ENCODE results near the gene CCBE1.
"Not testable (repeated sequence)": the region's sequence is repeated elsewhere in the genome, so short reads cannot be mapped to it uniquely, and the experiment has no call there.

CCBE1 gene

DNA sequence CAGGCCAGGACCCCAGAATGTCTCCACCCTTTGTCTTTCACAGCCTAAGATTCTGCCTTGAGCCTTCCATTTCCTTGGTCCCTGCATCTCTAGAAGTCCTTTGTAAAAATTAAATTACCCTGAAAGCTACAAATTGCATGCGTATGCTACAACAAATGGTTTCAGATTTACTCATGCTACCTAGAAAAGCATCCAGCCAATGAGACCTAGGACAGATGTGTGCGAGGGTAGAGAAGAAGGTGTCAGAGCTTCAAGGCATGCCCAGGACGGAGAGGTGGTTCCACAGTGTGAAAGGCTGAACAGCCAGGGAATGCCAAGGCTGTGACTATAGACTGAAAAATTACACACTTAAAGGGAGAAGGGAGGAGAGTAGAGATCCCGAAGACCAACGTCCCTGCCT is 40.2 kb downstream of the CCBE1 start:
- DNase-seq: no peak

DNA sequence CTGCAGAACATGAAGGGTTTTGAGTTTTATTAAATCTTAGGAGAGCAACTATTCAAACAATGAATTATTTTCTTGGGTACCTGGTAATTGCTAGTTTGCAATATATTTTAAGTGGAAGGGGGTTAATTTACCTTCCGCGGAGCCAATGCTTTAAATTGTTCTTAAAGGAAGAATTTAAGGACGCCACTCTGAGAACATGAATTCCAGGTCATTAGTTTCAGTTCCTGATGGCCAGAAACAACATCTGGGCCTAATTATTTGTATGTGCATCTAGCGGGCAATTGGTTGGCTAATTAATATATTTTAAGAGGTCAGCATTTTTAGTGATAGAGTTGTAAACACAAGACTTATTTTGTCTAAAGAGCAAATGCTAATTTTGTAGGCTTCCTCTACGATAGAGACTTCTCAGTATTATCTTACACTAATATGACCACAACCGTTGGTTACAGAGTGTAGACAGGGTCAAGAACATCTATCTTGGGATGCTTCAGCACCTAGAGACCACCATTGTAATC is 40.8 kb downstream of the CCBE1 start:
- no peak for DNase-seq

DNA sequence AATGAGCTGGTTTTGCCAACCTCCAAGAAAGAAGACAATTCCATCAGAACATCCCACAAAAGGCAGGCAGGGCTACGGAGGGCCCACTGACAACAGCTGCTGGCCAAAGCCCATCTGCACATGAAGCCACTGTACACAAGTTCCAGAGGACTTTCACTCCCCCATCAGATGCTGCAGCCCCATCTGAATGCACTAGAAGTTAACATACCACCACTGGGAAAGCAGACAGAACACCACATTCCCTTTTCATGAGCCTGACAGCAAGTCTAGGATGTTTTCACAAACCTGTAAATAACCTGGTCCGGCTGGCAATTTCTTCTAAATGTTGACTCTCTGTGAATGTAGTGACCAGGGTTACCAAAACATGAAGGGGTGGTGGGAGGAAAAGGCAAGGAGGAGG is 41.5 kb downstream of the CCBE1 start:
- no peak for DNase-seq

DNA sequence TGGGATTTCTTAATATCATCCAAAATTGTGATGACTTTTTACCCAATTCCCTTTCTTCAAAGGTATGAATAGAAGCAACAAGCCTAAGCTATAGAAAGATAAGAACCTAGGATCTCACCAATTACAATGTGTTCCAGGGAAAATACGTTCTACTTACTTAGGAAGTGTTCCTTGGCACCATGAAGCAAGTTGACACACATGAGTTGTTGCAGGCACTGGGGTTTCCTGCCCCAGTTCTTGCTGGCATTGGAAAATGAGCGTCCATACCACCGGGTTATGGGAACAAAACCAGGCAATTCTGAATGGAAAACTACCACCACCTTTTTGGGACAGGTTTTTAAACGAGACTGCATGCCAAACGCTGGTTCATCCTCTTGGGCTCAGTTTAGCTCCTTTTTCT is 46.2 kb downstream of the CCBE1 start:
- DNase-seq: no peak

DNA sequence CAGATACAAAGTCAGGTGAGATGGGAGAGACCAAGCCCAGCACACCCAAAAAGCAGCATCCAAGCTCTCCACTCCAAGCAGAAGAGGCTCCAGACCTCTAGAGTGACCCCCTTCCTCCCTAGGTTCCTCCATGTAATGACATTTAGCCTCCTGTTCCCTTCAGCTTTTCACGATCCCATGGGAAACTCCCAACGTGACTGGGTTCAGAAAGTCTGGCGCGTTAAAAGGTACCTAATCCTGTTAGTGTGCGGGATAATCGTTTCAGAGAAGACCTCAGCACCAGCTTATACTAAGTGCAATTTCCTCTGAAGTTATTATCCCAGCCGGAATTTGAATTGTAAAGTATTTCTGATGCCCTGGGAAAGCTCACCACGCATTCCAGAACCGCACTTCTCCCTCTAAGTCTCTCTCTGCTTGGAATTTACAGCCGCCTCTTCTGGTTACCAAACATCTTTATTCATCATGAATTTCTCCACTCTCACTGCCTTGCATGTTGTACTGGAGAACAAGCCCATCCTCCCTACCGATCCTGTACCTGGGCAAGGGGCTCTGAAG is 46.9 kb downstream of the CCBE1 start:
- DNase-seq: no peak

DNA sequence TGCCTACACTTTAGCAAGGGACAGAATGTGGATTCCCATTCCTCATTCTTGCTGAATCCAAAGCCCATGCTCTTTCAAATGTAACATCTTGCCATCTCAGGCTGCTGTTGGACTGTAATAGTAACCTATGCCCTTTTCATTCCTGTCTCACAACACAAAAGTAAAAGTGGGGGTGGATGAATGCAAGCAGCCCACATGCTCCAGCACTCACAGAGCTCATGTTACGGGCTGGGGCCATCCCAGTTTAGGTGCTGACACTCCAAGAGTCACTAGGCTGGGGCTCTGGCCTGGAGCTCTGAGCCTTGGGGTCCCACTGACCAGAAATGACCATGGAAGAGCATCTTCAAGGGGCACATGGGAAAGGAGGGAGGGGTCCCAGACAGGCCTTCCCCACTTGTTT is 47.6 kb downstream of the CCBE1 start:
- DNase-seq: no peak

DNA sequence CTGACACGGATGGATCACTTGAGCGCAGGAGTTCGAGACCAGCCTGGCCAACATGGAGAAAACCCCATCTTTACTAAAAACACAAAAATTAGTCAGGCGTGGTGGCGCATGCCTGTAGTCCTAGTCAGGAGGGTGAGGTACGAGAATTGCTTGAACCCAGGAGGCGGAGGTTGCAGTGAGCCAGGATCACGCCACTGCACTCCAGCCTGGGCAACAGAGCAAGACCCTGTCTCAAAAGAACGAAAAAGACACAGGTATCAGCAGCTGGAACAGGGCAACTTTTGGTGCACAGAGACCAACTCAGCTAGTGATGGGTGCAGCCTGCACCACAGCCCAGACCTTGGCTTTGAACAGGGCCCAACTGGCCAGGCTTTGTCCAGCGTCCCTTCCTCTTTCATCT is 48.8 kb downstream of the CCBE1 start:
- not testable (repeated sequence) for DNase-seq

DNA sequence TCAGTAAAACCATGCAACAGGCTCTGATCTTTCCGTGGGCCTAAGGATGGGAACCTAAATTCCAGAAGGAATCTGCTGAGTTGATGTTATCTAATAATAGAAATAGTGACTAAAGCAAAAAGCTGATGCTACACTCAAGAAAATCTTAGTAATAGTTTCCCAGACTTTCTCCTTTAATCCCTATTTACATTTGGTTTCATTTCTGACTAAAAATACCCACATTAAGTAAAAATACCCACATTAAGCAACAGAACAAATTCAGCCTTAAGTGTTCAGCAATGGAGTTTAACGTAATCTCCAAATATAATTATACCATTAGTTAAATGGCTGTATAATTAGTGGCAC is 50.3 kb downstream of the CCBE1 start:
- DNase-seq: no peak

DNA sequence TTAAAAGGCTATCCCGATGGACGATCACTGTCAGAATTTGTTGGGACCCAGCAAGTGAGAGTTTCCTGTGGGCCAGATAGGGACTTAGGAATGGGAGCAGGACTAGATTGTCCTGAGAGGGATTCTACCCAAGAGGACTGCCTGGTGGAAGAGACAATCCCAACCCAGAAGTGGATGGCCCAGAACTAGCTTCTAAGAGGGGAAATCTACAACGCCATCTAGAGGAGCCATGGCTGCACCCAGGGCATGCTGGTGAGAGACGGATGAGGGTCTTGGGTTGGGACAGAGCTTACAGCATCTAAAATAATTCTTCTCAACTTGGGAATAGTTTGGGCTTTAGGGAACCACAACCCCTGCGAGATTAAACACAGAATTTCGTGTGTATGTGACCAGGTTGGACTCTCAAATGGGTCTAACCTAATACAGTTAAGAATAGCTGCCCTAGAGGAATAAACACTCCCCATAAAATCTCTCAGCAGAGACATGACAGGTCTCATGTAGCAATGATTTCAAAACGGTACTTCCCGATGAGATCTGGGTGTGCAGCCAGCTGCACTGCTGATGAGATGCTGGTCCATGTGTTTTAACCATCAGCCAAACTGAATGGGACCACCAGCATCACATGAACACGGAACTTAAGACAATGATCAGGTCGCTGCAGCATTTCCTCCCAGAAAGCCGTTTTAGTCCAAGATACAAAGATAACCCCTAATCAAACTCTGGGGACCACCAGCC is 50.8 kb downstream of the CCBE1 start:
- DNase-seq: no peak

DNA sequence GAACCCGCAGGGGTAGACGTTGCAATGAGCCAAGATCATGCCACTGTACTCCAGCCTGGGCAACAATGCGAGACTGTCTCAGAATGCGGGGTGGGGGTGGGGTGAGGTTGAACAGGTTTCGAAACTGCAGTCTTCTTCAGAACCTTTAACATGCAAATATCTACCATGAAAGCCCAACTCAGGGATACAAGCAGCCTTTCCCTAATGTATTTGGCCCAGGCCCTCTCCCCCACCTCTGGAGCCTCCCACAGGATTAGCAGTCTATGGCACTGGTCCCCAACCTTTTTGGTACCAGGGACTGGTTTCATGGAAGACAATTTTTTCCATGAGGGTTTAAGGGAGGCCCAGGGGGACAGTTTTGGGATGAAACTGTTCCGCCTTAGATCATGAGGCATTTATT is 53.5 kb downstream of the CCBE1 start:
- DNase-seq: no peak

DNA sequence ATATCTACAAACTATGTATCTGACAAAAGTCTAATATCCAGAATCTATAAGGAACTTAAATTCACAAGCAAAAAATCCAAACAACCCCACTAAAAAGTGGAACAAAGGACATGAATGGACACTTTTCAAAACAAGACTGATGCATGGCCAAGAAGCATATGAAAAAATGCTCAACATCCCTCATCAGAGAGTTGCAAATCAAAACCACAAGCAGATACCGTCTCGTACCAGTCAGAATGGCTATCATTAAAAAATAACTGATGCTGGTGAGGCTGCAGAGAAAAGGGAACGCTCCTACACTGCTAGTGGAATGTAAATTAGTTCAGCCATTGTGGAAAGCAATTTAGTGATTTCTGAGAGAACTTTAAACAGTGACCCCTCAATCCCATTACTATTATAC is 56.5 kb downstream of the CCBE1 start:
- DNase-seq: no peak

DNA sequence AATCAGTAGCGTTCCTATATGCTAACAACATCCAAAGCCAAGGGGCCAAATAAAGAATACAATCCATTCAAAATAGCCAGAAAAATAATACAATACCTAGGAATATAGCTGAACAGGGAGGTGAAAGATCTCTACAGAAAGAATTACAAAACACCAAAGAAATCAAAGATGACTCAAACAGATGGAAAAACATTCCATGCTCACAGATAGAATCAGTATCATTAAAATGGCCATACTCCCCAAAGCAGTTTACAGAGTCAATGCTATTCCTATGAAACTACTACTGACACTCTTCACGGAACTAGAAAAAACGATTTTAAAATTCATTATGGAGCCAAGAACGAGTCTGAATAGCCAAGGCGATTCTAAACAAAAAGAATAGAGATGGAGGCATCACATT is 57.4 kb downstream of the CCBE1 start:
- DNase-seq: no peak

DNA sequence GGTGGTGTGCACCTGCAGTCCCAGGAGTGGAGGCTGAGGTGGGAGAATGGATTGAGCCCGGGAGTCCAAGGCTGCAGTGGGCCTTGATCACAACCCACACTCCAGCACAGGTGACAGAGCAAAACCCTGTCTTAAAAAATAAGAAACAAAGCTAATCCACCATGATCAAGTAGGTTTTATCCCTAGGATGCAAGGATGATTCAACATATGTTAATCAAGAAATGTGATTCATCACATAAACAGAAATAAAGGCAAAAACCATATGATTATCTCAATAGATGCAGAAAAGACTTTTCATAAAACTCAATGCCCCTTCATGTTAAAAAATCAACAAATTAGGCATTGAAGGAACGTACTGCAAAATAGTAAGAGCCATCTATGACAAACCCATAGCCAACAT is 58.1 kb downstream of the CCBE1 start:
- DNase-seq: no peak

DNA sequence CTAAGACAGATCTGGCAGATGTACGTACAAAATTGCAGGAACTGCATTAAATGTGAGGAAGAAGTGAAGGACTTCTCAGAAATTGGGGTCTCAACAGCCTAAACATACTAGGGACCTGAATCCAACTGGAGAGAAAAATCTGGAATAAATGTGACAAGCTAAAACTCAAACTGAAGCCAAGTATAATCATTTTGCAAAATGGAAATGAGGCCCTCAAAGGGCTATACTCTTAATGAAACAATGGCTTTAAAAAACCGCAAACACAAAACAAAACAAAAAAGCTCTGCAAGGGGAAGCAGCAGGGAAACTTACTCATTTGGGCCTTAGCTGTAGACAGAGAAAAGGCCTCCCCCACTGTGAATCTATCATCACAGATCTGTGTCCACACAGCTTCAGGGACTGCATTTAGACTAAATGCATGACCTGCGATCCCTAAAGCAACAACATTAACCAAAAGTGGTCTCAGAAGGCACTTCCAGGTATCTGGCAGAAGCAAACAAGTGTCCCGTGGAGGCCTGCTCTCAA is 63.2 kb downstream of the CCBE1 start:
- DNase-seq: no peak

DNA sequence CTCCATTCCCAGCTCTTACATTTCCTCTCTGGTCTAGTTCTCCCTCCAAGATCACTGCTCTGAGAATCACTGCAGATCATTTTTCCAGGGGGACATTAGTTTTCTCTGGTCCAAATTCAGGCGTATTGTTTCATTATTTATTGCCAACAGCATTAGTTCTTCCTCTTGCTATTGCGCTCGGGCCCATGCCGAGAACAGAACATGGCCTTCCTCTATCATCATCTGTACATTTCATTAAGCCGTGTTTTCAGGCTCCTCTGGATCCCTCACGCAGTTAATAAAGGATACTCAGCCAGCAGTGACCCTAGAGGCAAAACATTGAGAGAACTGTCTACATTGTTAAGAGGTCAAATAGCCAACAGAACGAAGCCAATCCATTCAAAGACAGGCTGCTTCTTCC is 63.9 kb downstream of the CCBE1 start:
- no peak for DNase-seq

DNA sequence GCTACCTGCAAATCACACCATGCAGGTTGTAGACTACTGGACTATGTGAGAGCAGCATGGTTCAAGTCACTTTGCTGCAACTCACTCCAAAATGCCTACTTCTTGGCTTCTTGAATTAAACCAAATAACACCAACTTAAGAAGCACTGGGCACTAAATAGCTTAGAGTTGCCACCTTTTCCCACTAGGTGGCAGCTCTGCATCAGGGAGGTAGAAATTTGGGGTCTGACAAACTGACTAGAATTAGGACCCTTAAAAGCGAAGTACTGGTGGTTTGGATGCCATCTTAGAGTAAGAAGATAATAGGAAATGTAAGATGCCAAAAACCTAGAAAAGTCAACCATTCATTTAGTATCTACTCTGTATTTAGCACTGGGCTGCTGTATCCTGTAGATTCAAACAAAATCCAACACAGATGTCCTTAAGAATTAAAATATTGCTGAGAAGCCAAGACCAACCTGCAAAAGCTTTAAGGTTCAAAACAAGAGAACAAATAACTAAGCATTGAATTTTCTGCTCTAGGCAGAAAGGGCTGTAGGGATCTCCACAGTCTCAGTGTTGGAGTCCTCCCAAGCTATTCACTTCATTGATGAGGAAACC is 65.5 kb downstream of the CCBE1 start:
- peak in 1 of 58 donors; percentile 10 for DNase-seq

DNA sequence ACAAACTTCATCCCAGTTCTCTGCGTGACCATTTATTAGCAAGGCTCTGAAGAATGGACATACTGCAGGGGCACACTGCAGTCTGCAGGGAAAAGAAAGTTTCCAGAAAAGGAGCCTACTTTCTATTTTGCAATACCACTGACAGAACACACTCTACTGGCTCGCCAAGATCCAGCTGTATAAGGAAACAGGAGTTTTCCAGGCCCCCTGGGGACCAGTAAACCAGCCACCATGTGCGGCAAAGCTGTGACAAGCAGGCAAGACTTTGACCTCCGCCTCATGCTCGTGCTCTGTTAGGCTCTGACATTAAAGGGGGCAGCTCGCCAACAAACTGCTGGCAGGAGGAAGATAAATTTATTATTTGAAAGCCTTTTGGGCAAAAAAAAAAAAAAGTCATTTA is 67.3 kb downstream of the CCBE1 start:
- no peak for DNase-seq

DNA sequence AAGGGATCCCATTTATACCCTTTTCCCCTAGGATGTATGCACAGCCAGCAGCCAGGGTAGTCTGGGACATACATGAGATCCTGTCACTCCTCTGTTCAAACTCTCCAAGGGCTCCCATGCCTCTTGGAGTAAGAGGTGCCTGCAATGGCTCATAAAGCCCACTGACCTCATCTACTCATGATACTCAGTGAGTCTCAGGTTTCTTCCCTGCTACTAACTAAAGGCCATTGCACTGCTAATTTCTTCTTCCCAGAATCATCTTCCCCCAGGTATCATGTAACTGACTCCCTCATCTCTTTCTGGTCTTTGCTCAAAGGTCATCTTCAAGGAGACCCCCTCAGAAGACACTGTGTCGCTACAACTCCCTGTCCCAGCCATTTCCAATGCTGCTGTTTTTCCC is 68.2 kb downstream of the CCBE1 start:
- DNase-seq: no peak

DNA sequence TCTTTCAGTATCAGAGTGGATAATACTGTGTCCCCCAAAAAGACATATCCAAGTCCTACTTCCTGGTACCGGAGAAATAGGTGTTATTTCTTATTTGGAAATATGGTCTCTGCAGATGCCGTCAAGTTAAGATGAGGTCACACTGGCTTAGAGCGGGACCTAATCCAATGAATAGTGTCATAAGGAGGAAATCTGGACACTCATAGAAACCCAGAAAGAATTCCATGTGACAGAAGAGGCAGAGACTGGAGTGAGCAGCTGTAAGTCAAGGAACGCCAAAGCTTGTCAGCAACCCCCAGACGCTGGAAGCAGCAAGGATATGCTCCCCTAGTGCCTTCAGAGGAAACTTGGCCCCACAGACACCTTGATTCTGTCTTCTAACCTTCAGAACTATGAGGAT is 69.8 kb downstream of the CCBE1 start:
- no peak for DNase-seq

DNA sequence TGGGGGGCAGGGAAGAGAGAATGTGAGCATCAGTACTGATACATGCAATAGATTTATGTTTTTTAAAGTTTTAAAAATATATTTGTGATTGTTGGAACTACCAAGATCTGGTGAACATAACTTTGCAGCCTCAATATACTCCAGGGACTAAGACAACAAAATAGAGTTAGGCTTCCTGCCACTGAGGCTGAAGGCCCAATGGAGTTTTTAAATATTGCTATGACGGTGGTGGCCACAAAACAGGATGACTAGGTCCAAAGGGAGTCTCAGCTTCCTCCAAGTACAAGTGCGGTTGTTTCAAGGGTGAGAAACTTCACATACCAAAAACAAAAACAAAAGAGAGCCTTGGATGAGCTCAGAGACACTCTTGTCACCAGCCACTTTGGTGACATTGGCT is 72.9 kb downstream of the CCBE1 start:
- DNase-seq: no peak

DNA sequence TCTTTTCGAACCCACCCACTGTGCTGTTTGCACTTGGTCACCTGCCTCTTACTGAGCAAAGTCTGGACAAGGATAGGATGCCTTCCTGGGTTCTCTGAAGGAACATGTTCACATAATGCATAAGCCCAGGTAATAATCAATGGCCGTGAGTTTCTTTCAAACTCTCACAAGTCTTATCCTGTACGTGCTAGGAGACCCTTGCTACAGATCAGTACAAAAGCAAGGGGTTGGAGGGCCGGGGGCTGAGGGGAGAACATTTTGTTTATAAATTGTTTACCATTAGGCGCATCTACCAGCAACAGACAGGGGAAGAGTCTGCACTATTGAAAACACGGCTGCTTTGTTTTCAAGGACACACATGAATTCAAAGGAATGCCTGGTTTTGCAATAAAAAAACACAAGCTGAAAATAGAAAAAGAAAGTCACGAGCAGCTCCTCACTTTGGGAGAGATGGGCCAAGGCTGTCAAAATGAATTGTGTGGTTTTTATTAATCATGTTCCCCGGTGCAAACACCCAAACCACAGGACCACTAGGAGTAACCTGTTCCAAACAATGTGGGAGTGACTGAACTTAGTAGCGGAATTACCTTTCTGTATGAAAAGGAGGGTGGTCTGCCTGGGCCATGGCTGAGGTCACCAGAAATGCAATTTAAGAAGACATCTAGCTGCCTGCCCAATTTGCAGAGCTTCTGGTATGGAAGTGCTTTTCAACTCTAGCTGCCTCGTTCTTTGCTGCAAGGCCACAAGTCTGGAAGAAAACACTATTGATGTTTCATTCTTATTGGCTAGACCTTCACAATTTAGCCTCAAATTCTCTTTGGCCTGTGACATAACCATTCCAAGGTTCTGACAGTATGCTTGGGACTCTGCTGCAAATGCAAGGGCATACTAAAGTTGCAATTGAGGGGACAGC is 73.5 kb downstream of the CCBE1 start:
- no peak for DNase-seq

DNA sequence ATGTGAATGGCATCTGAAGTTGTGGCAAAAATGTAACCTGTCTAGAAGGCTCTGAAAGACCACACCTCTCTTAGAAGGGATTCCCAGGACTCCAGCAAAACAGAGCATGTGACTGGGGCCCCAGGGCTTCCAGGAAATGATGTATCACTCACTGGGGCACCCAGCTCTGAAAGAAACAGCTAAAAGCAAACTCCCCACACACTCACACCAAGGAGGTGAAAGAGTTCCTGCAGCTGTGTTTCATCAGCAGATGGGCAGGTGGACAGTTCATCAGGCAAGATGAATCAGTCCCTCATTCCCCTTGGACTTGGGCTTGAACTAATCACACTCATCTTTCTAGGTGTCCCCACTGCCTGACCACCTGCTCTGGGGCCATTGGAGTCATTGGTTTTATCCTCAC is 76.2 kb downstream of the CCBE1 start:
- no peak for DNase-seq
